Putamen (tissue), 1 donor: ENCODE results near the gene PTPN2.
"Not testable (repeated sequence)": the region's sequence is repeated elsewhere in the genome, so short reads cannot be mapped to it uniquely, and the experiment has no call there.

Experiments used
- DNase-seq: peaks from one replicate; pipeline ENCODE4 v3.0.0-alpha.2; 2016; ENCODE audit warnings: low spot score

PTPN2 gene

DNA sequence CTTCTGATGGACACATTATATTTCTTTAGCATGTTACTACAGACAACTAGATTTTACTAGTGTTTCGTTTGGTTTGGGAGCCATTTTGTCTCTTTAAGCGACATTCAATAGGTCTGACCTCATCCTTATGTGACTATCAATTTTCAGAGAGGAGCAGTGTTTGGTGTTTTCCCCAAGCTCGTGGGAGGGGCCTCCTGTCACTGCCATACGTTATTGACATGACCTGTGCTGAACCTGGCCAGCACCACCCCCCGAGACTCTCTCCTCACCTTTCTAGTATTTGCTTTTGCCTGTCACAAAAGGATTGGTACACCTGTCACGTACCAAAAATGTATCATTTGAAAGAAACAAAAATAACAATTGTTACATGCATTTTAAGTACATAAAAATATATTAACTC, 111.9 kb downstream of the PTPN2 start:
- DNase-seq: no peak

DNA sequence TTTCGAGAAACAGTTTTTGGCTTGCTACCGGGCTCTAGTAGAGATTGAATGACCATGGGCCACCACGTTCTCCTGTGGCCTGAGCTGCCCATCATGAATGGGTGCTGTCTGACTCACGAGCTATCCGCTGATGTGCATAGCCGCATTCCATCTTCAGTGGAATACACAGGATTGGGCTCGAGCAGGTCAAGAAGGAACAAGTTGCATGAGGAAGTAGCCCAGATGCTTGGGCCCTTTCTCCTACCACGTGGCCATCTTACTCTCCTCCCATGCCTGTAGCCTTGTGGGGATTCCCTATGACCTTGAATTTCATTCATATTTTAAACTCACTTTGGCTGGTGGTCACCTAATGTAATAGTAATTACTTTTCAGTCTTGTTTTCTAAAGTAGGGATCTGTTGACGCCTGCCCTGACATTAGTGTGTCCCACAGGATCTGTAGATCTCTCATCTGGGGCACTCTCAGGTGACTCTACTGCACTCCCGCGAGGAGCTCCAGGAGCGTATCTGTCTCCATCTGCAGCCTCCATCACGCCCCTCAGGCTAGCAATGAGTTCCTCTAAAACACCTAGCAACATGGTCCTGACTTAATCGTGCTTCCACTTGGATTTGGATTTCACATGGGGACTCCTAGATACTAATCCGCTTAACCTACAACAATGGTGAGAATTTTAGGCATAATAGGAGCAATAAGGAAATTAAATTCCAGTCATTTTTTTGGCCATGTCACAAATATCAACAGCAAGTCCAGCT, 113.4 kb downstream of the PTPN2 start:
- no peak for DNase-seq

DNA sequence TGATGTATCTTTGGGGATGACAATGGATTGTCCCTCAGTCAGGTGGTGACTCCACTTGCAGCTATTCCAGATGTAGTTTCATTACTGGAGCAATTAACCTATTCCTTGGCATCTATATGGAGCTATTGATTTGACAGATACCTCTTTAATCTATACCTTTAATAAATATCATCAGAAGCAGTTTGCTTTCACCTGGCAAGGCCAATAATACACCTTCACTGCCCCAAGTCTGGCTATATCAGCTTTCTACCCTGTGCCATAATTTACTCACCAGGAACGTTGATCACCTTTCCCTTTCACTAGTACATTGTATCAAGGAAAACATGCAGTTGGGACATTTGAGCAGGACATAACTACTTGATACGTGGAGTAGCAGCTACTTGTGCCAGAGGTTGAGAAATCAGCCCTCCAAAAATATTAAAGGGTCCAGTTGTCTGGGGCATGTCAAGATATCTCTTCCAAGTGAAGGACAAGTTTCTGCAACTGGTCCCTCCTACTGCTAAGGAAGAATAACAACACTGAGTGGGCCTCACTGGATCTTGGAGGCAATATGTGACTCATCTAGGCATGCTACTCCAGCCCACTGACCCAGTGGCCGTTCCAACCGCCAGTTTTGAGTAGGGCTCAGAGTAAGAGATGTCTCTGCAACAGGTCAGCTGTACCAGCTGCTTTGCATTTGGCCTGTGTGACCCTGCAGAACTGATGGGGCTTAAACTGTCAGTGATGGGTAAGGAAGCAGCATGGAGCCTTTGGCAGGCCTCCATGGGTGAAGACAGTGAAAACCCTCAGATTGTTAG, 114.2 kb downstream of the PTPN2 start:
- DNase-seq: no peak

DNA sequence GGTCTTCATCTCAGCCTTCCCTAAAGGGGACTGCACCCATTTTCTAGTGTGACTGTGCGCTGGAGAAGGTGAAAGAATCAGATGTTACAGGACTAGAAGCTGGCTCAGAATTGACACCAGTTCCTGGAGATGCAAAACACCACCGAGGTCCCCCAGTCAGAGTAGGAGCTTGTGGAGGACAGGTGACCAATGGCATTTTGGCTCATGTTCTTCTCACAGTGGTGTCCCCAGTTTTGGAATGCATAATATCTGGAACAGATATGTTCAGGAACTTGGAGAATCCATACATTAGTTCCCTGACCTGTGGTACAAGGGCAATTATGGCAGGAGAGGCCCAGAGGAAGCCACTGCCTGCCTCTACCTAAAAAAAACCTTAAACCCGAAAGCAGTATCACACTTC, 114.9 kb downstream of the PTPN2 start:
- DNase-seq: no peak

DNA sequence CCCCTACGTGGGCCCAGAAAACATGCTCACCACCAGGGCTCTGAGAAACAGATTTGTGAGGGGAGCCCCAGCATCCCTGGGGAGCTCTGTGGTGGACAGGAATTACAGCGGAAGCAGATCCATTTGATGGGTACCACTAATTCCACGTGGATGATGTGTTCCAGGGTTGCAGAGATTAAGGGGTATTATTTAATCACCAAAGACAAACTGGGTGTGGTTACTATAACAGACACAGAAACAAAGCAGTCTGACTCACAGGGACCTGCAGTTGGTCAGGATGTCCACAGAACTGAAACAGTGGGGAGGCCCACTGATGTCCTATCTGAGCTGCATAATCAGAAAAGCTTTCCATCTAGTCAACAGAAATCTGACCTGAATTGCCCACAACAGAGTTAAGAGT, 115.4 kb downstream of the PTPN2 start:
- no peak for DNase-seq

DNA sequence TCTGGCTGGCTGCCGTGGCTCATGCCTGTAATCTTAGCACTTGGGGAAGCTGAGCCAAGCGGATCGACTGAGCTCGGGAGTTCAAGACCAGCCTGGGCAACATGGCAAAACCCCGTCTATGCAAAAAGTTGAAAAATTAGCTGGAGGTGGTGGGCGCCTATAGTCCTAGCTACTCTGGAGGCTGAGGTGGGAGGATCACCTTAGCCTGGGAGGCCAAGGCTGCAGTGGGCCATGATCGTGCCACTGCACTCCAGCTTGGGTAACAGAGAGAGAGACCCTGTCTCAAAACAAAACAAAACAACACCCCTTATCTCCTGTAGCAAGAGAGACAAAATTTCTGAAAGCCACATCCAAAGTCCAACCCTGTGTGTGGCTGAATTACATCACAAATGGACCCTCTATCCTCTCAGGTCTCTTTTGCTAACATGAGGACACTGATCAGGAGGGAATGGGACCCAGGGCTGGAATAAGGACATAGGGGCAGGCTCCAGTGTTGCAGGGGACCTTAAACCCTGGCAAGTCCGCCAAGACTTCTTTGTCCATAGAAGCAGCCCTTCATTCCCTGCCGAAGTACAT, 116.4 kb downstream of the PTPN2 start:
- no peak for DNase-seq

DNA sequence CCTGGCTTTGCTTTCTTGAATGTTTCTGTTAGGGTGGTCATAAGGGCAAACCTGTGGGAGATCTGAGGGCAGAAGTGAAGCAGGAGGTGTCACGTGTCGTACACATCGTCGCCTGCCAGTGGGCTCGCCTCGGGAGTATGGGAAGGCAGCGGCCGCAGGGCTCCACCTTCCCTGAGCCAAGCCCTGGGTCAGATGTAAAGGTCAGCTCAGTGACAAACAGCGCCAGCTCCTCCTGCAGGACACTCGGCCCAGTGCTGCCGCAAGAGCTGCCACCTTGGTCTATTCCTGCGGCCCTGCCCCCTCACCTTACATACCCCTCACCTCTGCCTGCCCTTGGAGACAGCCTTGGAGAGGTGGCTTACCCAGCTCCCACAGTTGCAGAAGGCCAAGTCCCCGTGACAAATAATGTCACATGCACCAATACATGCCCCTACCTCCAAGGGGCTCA, 117.0 kb downstream of the PTPN2 start:
- no peak for DNase-seq

DNA sequence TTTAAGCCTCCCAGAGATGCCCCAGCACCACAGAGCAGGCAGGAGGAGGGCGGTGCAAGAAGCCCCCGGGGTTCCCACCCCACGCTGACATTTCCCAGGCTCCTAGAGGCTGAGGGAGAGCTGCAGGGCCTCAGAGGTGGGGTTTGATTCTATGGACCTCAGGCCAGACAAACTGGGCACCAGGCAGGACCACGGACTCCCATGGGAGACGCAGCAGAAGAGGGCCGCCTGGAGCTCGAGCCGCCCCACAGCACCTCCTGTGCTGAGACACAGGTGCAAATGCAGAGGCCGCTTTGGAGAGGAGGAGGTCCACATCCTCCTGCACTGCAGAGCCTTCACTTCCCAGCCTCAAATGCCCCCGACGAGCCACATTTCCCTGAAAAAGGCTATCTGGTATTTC, 118.5 kb downstream of the PTPN2 start:
- no peak for DNase-seq

DNA sequence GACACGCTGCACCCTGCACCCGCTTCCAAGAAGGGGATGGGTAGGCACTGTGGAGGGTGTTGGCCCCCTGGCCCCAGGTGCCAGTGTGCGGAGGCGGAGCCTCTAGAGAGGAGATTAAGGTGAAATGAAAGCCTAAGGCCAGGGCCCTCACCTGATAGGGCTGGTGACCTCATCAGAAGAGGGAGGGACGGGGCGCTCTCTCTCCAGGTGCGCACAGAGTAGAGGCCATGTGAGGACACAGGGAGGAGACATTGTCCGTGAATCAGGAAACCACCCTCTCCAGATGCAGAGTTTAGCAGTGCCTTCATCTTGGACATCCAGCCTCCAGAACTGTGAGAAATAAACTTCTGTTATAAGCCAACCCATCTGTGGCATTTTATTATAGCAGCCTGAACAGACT, 118.9 kb downstream of the PTPN2 start:
- DNase-seq: no peak

DNA sequence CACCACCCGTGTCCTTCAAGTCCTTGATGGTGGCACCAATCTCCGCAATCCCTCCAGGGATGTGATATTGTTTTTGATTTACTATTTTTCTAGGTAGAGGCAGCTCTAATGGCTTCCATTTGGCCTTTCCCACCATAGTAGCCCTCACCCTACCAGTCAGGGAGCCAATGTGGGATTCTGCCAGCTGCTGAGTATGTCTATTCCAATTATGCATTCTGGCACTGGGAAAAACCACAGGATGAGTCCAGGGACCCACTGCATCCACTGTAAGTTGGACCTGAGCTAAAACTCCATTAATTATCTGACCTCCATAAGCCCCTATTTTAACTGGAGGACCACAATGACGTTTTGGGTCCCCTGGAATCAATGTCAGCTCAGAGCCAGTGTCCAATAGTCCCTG, 125.5 kb downstream of the PTPN2 start:
- DNase-seq: not testable (repeated sequence)

DNA sequence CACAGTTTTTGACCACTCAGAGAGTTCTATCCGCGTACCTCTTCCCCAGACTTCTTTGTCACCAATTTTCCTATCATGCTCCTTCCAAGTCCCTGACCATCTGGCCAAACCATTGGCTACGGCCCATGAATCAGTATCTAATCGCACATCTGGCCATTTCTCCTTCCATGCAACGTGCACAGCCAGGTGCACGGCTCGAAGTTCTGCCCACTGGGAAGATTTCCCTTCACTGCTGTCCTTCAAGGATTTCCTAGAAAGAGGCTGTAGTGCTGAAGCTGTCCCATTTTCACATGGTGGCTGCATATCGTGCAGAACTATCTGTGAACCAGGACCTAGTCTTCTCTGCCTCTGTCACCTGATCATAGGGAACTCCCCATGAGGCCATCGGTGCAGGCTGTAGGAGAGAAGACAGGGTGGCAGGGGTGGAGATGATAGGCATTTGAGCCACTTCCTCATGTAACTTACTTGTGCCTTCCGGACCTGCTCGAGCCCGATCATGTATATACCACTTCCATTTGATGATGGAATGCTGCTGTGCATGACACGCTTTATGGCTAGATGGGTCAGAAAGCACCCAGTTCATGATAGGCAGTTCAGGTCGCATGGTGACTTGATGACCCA, 127.3 kb downstream of the PTPN2 start:
- not testable (repeated sequence) for DNase-seq

DNA sequence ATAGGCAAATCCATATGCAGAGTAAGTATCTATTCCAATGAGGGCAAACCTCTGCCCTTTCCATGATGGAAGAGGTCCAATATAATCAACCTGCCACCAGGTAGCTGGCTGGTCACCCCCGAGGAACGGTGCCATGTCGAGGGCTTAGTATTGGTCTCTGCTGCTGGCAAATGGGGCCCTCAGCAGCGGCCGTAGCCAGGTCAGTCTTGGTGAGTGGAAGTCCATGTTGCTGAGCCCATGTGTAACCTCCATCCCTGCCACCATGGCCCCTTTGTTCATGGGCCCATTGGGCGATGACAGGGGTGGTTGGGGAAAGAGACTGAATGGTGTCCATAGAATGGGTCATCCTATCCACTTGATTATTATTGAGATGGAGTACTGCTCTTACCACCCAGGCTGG, 128.4 kb downstream of the PTPN2 start:
- DNase-seq: not testable (repeated sequence)

DNA sequence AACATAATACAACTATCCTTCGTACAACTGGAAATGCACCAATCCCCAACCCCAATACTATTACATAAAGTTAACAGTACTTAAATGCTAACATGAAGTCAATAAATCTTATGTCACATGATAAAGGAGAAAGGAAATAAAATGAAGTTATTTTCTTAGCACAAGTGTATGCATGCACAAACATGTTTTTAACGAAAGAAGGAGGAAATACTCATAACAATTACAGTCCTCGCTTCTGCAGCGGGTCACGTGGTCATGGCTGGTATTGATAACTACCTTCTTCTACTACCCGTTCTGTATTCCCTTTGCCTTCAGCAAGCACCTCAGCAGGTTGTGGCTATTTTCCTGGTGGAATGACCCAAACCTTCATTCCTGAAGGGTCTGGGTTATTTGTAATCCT, 129.5 kb downstream of the PTPN2 start:
- no peak for DNase-seq

DNA sequence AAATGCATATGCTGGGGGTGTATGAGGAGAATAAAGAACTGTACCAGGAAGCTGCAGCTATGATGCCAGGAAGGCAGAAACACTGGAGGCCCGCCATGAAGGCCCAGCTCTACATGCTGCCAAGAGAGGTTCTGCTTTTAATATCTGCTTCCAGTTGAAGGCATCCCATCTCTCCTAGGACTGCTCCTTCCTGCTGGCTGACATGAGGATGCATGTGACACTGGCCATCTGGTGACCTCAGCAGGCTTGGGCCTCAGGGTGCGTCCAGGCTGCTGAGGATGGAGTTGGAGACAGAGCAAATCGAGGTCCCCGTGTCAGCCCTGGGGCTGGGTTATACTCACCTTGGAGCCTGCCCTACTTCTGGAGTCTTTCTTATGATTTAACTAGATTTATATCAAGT, 132.1 kb downstream of the PTPN2 start:
- no peak for DNase-seq

DNA sequence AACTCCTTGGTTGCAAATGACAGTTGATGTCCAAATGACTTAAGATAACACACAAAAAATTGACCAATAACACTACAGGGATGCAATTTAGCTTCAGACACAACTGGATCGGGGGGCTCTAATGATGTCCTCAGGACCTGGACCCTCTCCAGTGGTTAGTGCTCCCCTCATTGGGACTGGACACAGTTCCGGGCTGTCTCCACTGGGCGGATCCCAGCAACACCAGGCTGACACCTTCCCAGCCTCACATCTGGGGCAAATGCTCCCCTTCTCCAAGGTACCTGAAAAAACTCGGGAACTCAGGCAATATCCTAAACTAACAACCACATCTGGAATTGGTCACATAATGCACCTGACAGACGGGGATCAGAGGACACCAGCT, 132.5 kb downstream of the PTPN2 start:
- no peak for DNase-seq

DNA sequence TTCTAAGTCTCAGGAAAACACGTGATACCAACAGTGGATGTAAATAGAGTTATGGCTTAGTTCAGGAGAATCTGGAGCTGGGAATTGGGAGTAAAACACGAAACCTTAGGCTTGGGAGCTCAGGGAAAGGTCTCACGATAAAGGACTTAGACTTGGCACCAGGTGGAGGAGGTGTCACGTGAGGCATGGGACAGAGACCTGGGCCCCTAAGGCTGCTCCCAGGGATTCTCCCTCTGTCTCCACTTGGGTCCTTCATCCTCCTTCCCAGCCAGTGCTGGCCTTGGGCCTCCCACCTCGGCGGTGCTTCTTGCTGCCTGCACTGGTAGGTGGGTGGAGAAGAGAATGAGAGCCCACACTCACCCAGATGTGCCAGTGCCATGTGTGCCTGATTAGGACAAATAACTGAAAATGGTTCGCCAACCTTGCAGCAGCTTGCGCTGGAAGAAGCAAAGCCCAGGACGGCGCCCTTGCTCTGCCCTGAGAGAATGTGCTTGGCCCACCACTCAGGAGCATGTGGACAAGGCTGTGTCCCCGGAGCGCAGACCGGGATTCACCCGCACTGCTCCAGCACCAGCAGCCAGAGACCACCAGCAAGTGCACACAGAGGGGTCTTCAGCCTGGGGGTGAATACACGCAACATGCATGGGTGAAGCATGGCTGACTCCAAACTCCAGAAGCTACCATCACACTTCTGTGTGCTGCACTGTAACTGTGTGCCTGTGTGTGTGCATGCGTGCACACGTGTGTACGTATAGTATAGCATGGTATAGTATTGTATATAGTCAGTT, 133.1 kb downstream of the PTPN2 start:
- DNase-seq: no peak

DNA sequence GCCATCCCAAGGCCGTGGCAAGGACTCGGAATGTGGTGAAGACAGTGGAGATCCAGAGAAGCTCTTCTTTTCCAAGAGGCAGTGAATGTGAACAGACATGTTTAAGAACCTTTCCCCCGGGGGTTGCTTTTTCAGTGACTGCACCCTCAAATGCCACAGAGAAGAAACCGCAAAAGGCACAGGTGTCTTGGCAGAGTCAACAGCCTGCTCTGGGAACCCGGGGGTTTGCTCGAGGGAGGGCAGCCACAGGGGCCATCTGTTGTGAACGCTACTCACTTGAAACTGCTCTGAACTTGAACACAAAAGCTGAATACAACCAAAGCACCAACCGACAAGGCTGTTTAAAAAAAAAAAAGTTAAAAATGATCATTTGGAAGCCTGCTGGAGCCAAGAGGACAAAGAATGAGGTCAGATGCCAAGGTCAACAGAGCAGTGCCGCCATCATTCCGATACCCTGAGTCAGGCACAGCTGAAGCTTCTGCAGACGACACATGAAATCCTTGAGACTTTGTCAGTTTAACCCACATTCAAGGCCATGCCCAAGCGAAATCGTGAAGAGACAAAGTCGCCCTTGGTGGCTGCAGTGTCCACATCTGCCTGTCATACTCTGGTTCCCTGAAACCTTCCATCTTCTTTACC, 133.8 kb downstream of the PTPN2 start:
- no peak for DNase-seq

DNA sequence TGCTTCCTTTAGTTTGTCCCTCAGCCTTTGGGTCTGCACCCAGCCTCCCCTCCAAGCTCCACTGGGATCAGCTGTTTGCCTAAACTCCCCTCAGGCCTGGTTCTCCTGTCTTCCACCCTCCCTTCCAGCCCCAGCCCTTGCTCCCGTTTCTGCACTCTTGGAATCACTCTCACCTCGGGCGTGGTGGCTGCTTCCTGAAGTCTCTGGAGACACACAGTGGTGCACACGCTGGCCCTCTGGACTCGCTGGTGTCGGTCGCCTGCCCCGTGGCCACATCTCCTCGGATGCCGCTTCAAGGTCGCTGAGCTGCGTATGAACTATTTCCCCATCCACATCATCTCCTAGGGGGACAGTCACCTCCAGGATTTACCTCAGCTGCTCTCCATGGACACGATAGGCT, 134.9 kb downstream of the PTPN2 start:
- DNase-seq: no peak

DNA sequence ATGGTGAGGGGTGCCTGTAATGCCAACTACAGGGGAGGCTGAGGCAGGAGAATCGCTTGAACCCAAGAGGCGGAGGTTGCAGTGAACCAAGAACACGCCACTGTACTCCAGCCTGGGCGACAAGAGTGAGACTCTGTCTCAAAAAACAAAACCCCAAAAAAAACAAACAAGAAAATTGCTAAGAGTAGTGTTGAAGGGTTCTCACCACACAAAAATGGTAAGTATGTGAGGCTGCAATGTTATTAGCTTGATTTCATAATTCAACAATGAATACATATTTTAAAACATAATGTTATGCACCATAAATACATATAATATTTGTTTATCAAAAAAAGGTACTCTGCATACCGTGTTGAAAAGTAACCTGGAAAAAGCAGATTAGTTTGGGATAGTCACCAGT, 135.4 kb downstream of the PTPN2 start:
- no peak for DNase-seq

DNA sequence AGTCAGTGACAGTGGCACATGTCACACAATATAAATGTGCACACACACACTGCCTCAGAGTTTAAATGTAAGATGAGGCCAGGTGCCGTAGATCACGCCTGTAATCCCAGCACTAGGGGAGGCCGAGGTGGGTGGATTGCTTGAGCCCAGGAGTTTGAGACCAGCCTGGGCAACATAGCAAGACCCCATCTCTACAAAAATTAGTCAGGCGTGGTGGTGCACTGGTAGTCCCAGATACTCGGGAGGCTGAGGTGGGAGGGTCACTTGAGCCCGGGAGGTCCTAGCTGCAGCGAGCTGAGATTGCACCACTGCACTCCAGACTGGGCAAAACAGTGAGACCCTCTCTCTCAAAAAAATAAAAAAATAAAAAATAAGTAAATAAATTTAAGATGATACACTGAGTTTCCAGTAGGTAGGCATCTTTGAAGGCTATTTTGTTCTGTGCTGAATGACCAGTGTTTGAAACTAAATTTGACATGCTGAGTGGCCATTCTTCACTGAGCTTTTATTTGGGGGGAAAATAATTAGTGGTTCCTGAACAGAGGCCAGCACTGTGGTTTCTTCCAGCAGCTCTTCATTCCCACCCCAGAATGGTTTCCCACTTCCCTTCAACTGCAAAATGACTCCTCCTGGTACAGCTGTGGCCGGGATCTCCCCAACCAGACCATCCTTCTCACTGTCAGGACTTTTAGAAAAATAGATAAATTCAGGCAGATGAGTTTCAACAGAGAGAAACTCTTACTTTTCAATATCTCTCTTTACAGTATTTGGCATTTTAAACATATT, 136.3 kb downstream of the PTPN2 start:
- no peak for DNase-seq
